Stomach (tissue), 9 donors: ENCODE results near the gene SWT1. TPM values are rescaled to one million over a fixed set of nuclear protein-coding genes. Genes with fewer than 3 reads are reported as not detected.

Experiments
- DNase-seq, 2 donors: peaks; one replicate each; pipeline versions ENCODE4 v3.0.0 to v3.0.0-alpha.2; 2013 to 2019
- H3K27ac ChIP-seq, 5 donors: fragments of 200-600 bp in 4 of 5; sonication (generic) in 4 of 5; one replicate each; pipeline ENCODE4 v1.5.1; 2013 to 2019; ENCODE audit warnings: mild to moderate bottlenecking in 1 of 5, moderate library complexity in 1 of 5
- H3K27me3 ChIP-seq, 3 donors: fragments of 200-600 bp; sonication (generic); one replicate each; pipeline ENCODE4 v1.5.1; 2017 to 2019; ENCODE audit warnings: mixed run types in 1 of 3
- H3K36me3 ChIP-seq, 4 donors: fragments of 200-600 bp; sonication (generic); 1 replicate in 3 of 4; 2 replicates in 1 of 4; pipeline ENCODE4 v1.5.1; 2016 to 2019
- H3K4me1 ChIP-seq, 4 donors: fragments of 200-600 bp; sonication (generic); one replicate each; pipeline ENCODE4 v1.5.1; 2016 to 2019
- H3K4me3 ChIP-seq, 4 donors: fragments of 200-600 bp; sonication (generic) in 3 of 4; one replicate each; pipeline ENCODE4 v1.5.1; 2016 to 2019; ENCODE audit warnings: mild to moderate bottlenecking in 1 of 4
- H3K9me3 ChIP-seq, 4 donors: fragments of 200-600 bp; sonication (generic); one replicate each; pipeline ENCODE4 v1.5.1; 2016 to 2019
- CTCF ChIP-seq, 7 experiments: fragments of 450-650 bp in 4 of 7; fragments of 200-600 bp in 3 of 7; sonication (generic) in 3 of 7; IDR thresholded peaks; one replicate each; pipeline ENCODE4 v1.5.1; 2016 to 2019; ENCODE audit warnings: antibody characterized with exemption in 7 of 7, control low read depth in 2 of 7, mild to moderate bottlenecking in 1 of 7
- EP300 ChIP-seq: sonication (generic); formaldehyde crosslinking; IDR thresholded peaks from one replicate; pipeline ENCODE4 v1.6.1; 2017; ENCODE audit warnings: antibody characterized with exemption
- POLR2A ChIP-seq, 4 donors: fragments of 450-650 bp; IDR thresholded peaks; one replicate each; pipeline ENCODE4 v1.6.1; 2016; ENCODE audit warnings: antibody characterized with exemption in 4 of 4, control low read depth in 2 of 4, mild to moderate bottlenecking in 1 of 4, moderate library complexity in 1 of 4
- POLR2AphosphoS5 ChIP-seq, 3 donors: sonication (generic); formaldehyde crosslinking; IDR thresholded peaks; one replicate each; pipeline ENCODE4 v1.6.1; 2016; ENCODE audit warnings: antibody characterized with exemption in 3 of 3
- WGBS, 5 donors: extraction: QIAGEN DNeasy Blood & Tissue Kit in 3 of 5; methylation state at CpG; one replicate each; pipeline versions ENCODE4 v1.1.5 to v1.1.7; 2013 to 2018; 5-methylcytosine and 5-hydroxymethylcytosine counted together
- intact Hi-C: fragments of 100-400 bp; cut with DNase I; formaldehyde crosslinking; loops from one replicate; pipeline ENCODE4 v1.15.1; 2023; ENCODE audit warnings: low total_unique reads
- polyA plus RNA-seq, 3 donors: library from polyadenylated mRNA; stranded (reverse); fragments of 200-250 nt; gene quantifications; one replicate each; pipeline ENCODE4 v1.2.3, GENCODE V29; 2013
- total RNA-seq, 5 donors: library from RNA; depleted of rRNA; stranded (reverse); fragments of >200 nt; gene quantifications; one replicate each; pipeline versions ENCODE4 v1.1.0 to v1.2.3, GENCODE V29; 2014 to 2016
- donor health status: healthy with polysubstance abuse.
- donor health status: Bipolar disorder and iron deficiency.
- donor health status: healthy.

SWT1 gene
- total and polyA plus RNA-seq, 8 donors = 2.4 to 35.6 (median 7.3) TPM

- no peaks in the 10 kb centered on the region for H3K36me3 ChIP-seq
- no peak for DNase-seq
- TF ChIP-seq CTCF (IDR thresholded peaks at IDR 0.05) (no peak), POLR2AphosphoS5 (IDR thresholded peaks at IDR 0.05) (no peak), EP300 (no peak), POLR2A (IDR thresholded peaks at IDR 0.05) (no peak)
- no peak overlapping the region for H3K4me3 ChIP-seq
- H3K4me1 ChIP-seq = peaks cover 0 to 6% (median 0%) of the 10 kb centered on the region in 4 donors
- intact Hi-C loops = no loop called here
- H3K27me3 ChIP-seq = no peaks in the 10 kb centered on the region
- H3K27ac ChIP-seq = no peak overlapping the region
- H3K9me3 ChIP-seq = no peaks in the 10 kb centered on the region
- 77 to 90% (median 80%) methylated on average over 1 of the region's 1 CpG for WGBS, 5 donors
Observed at GRCh38 chr1:185258676-185259075, 101.7 kb downstream of the SWT1 start.

- TF ChIP-seq CTCF (IDR thresholded peaks at IDR 0.05) (no peak), POLR2A (IDR thresholded peaks at IDR 0.05) (no peak), EP300 (no peak), POLR2AphosphoS5 (IDR thresholded peaks at IDR 0.05) (no peak)
- Histone ChIP-seq H3K36me3 (no peaks in the 10 kb centered on the region), H3K9me3 (no peaks in the 10 kb centered on the region), H3K4me1 (peaks cover 0 to 6% (median 0%) of the 10 kb centered on the region in 4 donors), H3K27me3 (no peaks in the 10 kb centered on the region), H3K4me3 (no peak overlapping the region), H3K27ac (no peak overlapping the region)
- WGBS, 5 donors = 83 to 91% (median 87%) methylated on average over 1 of the region's 1 CpG
- intact Hi-C loops = no loop called here
- DNase-seq = no peak
Observed at GRCh38 chr1:185260611-185261010, 103.6 kb downstream of the SWT1 start.

- WGBS, 5 donors = 92 to 100% (median 93%) methylated on average over 1 of the region's 1 CpG
- TF ChIP-seq EP300 = no peak
- TF ChIP-seq POLR2A (IDR thresholded peaks at IDR 0.05) = no peak
- TF ChIP-seq CTCF (IDR thresholded peaks at IDR 0.05) = no peak
- no peak for TF ChIP-seq POLR2AphosphoS5 (IDR thresholded peaks at IDR 0.05)
- intact Hi-C loops = no loop called here
Observed at GRCh38 chr1:185262151-185262550, 105.2 kb downstream of the SWT1 start.

GRCh38 chr1:185263292-185263691 lies 106.3 kb downstream of the SWT1 start:
- intact Hi-C loops = no loop called here
- H3K4me3 ChIP-seq = no peak overlapping the region
- peaks cover 0 to 6% (median 0%) of the 10 kb centered on the region in 4 donors for H3K4me1 ChIP-seq
- WGBS, 5 donors = 82 to 90% (median 87%) methylated on average over 3 of the region's 3 CpGs
- no peaks in the 10 kb centered on the region for H3K36me3 ChIP-seq
- TF ChIP-seq POLR2AphosphoS5 (IDR thresholded peaks at IDR 0.05) = no peak
- TF ChIP-seq POLR2A (IDR thresholded peaks at IDR 0.05) = no peak
- TF ChIP-seq EP300 = no peak
- TF ChIP-seq CTCF (IDR thresholded peaks at IDR 0.05) = no peak
- H3K9me3 ChIP-seq = no peaks in the 10 kb centered on the region
- H3K27ac ChIP-seq = no peak overlapping the region
- no peaks in the 10 kb centered on the region for H3K27me3 ChIP-seq
- DNase-seq = no peak

More at GRCh38 chr1:185262151-185262550, 105.2 kb downstream of the SWT1 start:
- H3K4me3 ChIP-seq = no peak overlapping the region
- H3K27ac ChIP-seq = no peak overlapping the region
- no peaks in the 10 kb centered on the region for H3K27me3 ChIP-seq
- no peaks in the 10 kb centered on the region for H3K9me3 ChIP-seq
- no peak for DNase-seq
- H3K36me3 ChIP-seq = no peaks in the 10 kb centered on the region
- peaks cover 0 to 6% (median 0%) of the 10 kb centered on the region in 4 donors for H3K4me1 ChIP-seq
